Fibroblast of villous mesenchyme (primary cell): ENCODE data around the gene OSGIN1. TPM values are rescaled to one million over a fixed set of nuclear protein-coding genes. Genes with fewer than 3 reads are reported as not detected.
"Not testable (repeated sequence)": the region's sequence is repeated elsewhere in the genome, so short reads cannot be mapped to it uniquely, and the experiment has no call there.

Source experiments
- DNase-seq: peaks from one replicate; pipeline ENCODE4 v3.0.0-alpha.2; 2010; ENCODE audit warnings: low read depth
- H3K4me3 ChIP-seq: 2 replicates; pipeline ENCODE4 v1.5.1; 2011; ENCODE audit warnings: low read depth, mild to moderate bottlenecking, low read length
- total RNA-seq: library from RNA; depleted of rRNA; stranded (reverse); fragments of >200 nt; gene quantifications from 2 replicates; pipeline ENCODE4 v1.2.3, GENCODE V29; 2012
- TF ChIP-seq, protein P1 (sequence below): IDR thresholded peaks from 2 replicates; pipeline ENCODE4 v1.5.1; 2012; ENCODE audit warnings: low read depth, mild to moderate bottlenecking, low read length; ENCODE audit not compliant: insufficient read depth

Gene OSGIN1
- total RNA-seq, 1 donor = 6.5 TPM

DNA sequence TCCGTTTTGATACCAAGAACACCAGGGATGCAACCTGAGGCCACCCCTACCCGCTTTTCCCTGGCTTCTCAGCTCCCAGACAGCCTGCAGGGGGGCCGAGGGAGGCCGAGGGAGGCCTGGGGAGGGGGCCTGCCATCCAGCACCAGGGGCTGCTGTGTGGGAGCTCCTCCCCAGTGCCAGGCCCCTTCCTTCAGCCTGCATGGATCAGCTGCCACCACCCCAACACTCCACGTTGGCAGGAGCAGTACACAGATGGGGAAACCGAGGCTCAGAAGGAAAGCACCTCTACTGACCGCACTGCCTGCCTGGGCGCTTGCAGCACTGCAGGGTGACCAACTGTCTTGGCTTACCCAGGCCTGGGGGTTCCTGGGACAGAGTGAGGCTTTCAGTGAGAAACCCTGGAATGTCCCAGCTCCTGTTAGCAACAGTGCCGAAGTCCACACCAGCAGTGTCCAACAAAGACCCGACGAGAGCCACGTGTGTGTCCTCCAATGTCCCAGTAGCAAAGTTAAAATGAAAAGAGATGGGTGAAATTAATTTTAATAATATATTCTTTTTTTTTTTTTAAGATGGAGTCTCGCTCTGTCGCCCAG is 5.3 kb upstream of the OSGIN1 start:
- no peak for DNase-seq
- no peak overlapping the region for H3K4me3 ChIP-seq
- TF ChIP-seq, protein P1, sequence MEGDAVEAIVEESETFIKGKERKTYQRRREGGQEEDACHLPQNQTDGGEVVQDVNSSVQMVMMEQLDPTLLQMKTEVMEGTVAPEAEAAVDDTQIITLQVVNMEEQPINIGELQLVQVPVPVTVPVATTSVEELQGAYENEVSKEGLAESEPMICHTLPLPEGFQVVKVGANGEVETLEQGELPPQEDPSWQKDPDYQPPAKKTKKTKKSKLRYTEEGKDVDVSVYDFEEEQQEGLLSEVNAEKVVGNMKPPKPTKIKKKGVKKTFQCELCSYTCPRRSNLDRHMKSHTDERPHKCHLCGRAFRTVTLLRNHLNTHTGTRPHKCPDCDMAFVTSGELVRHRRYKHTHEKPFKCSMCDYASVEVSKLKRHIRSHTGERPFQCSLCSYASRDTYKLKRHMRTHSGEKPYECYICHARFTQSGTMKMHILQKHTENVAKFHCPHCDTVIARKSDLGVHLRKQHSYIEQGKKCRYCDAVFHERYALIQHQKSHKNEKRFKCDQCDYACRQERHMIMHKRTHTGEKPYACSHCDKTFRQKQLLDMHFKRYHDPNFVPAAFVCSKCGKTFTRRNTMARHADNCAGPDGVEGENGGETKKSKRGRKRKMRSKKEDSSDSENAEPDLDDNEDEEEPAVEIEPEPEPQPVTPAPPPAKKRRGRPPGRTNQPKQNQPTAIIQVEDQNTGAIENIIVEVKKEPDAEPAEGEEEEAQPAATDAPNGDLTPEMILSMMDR = no peak

DNA sequence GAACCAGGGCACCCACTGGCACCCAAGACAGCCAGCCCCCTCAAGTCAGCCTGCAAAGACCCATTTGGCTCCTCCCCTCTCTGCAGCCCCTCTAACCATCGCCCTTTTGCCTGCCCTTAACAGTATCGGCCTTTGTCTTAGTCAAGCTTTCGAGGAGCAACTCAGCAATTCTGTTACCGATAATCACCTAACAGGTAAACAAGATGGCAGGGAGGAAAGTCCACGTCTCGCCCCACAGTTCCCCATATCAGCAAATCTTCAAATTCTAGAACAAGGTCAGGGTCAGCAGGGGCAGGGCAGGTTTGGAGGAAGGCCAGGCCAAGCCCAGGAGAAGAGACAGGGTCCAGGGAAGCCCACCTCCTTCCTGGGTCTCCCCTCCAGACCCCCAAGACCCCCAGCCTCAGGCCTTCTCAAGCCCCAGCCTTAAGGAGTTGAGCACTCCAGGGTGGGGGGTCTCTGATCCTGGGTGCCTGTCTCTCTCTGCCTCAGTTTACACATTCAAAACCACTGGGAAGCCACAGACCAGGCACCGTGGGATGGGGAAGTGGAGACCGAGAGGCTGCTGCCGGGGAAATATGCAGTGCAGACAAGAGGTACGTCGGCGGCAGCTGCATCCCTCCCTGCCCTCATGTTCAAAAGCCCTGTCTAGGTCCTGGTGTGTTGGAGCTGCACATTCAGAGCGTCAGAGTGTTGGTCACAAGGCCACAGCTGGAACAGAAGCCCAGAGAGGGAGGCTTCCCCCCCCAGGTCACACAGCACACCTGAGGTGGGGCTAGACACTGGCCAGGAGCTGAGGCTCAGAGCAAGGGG is 3.9 kb upstream of the OSGIN1 start:
- no peak for DNase-seq
- TF ChIP-seq, protein P1 = no peak
- H3K4me3 ChIP-seq = no peak overlapping the region

DNA sequence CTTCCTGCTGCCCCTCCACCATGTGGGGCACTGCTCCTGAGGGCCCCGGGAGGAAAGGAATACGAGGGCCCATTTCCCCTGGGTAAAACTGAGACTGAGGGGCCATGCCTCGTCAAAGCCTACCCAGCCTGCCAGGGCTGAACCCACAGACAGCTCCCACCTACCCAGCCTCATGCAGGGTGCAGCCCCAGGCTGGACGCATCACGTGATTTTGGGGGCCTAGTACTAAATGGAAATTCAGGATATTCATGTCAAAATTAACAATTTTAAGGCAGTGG is 3.4 kb upstream of the OSGIN1 start:
- no peak overlapping the region for H3K4me3 ChIP-seq
- DNase-seq = no peak
- TF ChIP-seq, protein P1 = no peak

DNA sequence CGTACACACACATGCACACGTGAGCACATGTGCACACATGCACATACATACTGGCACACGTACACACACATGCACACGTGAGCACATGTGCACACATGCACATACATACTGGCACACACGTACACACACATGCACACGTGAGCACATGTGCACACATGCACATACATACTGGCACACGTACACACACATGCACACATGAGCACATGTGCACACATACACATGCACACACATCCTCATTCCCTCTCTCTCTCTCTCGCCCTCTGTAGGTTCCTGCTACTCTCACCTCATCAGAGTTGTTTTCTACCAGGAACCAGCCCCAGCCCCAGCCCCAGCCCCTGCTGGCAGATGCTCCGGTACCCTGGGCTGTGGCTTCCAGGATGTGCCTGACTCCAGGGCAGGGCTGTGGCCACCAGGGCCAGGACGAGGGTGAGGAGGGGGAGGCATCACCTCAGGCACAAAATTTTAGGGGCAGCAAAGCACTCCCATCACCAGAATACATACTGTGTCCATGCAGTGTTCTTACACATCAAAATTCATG is 2.1 kb upstream of the OSGIN1 start:
- not testable (repeated sequence) for DNase-seq, H3K4me3 ChIP-seq

DNA sequence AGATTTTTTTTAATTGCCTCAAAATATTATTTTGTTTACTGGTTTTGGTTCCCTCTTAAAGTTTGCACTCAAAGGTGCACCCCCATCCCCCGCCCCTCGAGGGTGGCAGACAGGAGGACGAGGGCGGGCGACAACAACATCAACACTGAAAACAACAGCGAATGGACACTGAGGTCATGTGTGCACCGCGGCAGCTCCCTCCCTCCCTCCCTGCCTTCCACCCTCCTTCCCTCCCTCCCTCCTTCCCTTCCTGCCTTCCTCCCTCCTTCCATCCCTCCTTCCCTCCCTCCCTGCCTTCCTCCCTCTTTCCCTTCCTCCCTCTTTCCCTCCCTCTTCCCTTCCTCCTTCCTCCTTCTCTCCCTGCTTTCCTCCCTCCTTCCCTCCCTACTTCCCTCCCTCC is 1.5 kb upstream of the OSGIN1 start:
- H3K4me3 ChIP-seq = no peak overlapping the region
- no peak for DNase-seq
- TF ChIP-seq, protein P1 = no peak

DNA sequence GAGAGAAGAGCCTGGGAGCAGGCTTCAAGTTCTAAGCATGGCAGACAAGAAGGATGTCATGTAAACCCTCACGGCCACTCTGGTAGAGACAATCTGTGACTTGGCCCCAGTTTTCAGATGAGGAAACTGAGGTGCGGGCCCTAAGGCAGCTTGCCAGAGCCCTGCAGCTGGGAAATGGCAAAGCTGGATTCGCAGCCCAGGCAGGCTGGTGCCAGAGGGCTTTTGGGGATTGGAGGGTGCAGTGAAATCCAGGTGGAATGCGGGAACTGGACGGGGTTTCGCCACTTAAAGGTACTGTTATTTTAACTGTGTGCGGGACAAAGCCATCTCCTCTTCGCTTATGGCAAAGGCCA is 477 bp upstream of the OSGIN1 start:
- TF ChIP-seq, protein P1 = no peak
- DNase-seq = no peak
- peak overlapping the region; percentile 76 for H3K4me3 ChIP-seq

DNA sequence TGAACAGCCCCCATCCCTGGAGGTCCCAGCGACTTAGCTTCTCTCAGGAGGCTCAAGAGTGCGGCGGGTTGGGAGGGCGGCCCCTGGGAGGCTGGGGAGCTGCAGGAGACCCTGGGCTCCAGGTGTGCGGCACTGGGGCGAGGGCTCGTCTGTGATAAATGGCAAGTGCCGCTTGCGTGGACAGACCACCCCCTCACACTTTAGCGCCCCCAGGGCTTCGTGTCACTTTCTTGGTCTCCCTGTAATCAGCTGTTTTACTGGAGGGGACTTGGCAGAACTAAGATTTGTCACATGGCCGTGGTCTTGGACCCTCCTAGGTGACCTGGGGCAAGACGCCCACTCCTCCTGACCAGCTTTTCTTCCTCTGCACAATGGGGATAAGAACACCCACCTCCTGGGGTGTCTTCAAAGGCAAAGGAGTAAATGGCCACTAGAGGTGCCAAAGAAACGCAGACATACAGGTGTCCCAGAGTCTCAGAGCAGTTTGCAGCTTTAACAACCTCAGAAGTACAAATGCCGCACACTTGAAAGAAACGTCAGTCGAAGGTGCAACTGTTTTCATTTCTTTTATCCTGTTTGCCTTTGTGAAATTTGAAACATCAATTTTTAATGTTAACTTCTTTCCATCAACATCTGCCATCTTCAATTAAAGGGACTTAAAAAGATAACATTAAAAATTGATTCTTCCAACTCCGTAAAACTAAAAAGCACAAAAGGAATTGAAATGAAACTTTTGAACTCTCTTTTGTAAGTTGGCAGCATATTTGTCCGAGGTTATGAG is 946 bp downstream of the OSGIN1 start:
- TF ChIP-seq, protein P1 = peak; percentile 51
- peak overlapping the region; percentile 76 for H3K4me3 ChIP-seq
- peak; percentile 32 for DNase-seq
